T47D (cell line): ENCODE measurements around the gene RADIL.
A peak's percentile ranks its signal among the peaks of the same experiment; 100 is the strongest.

ENCODE experiments used
- DNase-seq, 2 experiments: peaks; one replicate each; pipeline versions ENCODE4 v3.0.0 to v3.0.0-alpha.2; 2011 to 2012; ENCODE audit warnings: low read depth in 1 of 2, low spot score in 1 of 2
- JUND ChIP-seq: IDR thresholded peaks from 2 replicates; pipeline ENCODE4 v1.6.1; 2012; ENCODE audit warnings: low read depth
- in situ Hi-C: cut with HindIII; loops from 2 replicates; pipeline ENCODE4 v1.10.0; 2016; ENCODE audit warnings: low sequenced_read_pairs, low pct_unique_long_range_greater_than_20kb

RADIL gene

DNA sequence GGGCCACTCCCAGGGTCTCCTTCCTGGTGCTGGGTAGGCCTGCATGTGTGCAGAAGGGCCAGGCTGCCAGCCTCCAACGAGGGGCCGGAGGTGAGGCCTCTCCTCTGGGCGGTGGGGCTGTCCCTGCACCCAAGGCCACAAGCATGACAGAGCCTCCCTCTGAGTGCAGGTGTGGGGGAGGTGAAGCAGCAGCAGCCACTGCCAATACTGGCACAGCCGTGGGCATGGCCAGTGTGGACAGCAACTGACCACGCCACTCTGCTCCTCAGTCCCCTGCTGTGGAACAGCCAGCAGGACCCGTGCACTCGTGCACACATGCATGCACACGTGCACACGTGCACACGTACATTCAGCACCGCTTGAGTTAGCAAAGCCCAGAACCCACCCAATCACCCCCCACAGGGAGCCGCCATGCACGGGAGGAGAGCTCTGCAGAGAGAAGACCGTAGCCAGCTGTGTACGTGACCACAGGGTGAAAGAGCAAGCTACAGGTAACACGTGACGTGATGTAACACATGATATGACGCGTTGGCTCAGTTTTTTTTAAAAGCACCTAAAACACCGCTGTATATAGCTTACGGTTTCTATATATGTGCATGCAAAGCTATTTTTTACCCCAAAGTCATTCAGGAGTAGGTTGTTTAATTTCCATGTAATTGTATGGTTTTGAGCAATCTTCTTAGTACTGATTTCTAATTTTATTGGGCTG lies 44.7 kb downstream of the RADIL start:
- no peak for TF ChIP-seq JUND
- no peak for DNase-seq
- in situ Hi-C loops: no loop called here

DNA sequence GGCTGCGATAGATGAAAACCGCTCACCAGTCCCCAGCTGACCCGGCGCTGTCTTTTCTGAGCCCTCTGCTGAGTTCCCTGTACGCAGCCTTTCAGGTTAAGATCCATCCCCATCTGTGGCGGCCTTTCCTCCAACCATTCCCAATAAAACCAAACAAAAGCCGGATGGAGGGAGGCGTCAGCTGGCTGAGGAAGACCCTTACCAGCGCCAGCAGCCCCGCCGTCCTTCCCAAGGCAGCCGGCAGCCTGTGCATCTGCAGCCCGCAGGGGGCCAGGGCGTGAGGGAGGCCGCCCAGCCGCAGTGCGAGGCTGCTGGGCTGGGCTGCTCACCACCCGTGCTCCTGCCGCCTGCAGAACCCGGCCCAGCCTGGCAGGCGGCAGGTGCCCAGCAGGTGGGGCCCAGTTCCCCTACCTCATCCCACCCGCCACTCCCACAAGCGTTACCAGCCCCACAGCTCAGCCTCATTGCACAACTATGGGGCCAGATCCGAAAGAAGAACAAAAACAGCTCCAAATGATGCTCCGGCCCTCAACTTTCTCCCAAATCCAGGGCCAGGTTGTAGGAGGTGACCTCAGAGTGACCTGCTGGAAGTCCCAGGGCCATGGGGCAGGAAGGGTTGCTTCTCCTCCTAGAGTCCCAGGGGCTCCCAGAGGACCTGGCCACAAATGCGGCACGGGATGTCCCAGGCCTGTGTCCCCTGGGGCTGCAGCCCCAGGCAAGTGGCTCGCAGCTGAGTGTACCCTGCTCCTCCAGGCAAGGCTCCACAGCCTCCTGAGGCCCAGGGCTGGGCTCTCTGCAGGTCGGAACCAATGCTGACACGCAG lies 45.5 kb downstream of the RADIL start:
- DNase-seq: no peak
- in situ Hi-C loops: no loop called here
- no peak for TF ChIP-seq JUND

DNA sequence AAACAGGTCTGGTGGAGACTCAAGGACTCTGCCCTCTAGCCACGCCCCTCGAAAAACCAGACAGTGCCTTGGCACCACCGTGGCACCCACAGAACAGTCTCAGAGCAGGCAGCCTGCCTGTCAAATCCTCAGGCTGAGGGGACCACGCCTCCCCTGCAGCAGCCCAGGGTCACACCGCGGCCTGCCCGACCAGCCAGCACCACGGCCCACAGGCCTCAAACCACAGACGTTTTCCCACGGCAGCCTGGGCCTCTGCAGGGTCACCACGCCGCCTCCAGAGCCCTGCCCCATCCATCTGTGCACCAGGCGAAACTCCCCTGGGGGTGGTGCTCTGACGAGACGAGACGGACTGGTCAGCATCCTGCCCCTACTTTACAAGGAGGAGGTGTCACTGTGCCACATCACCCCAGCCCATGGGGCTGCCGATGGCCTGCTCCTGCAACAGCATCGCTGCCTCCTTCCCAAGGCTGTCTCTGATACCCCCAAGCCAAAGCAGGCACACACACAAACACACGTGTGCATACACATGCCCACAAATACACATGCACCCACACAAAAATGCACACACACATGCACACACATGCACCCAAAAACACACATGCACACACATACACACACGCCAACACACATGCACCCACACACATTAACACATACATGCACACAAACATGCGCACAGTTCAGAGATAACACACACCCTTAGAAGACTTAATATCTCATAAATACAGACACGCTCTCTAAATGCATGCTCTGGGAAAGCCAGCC lies 46.3 kb downstream of the RADIL start:
- DNase-seq: peak; percentile 58 to 88
- in situ Hi-C loops: no loop called here
- no peak for TF ChIP-seq JUND

DNA sequence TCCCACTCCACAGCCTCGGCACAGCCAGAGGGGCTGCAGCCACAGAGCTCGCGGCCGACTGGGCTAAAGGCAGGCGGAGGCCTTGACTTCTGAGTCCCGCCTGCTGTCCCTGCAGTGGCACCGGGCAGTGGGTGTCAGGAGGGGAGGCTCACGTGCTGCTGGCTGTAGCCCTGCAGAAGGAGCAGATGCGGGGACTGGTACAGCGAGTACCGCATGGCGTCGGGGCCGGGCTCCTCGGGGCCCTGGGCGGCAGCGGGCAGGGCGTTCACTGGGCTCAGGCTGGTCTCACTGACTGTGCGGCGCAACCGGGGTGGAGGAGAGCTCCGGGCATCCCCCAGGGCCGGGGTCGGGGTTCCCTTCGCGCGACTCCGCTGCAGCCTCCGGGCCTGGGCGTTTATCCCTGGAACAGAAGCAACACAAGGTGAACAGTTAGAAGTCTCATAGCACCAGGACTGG lies 47.3 kb downstream of the RADIL start:
- DNase-seq: no peak
- in situ Hi-C loops: no loop called here
- no peak for TF ChIP-seq JUND

DNA sequence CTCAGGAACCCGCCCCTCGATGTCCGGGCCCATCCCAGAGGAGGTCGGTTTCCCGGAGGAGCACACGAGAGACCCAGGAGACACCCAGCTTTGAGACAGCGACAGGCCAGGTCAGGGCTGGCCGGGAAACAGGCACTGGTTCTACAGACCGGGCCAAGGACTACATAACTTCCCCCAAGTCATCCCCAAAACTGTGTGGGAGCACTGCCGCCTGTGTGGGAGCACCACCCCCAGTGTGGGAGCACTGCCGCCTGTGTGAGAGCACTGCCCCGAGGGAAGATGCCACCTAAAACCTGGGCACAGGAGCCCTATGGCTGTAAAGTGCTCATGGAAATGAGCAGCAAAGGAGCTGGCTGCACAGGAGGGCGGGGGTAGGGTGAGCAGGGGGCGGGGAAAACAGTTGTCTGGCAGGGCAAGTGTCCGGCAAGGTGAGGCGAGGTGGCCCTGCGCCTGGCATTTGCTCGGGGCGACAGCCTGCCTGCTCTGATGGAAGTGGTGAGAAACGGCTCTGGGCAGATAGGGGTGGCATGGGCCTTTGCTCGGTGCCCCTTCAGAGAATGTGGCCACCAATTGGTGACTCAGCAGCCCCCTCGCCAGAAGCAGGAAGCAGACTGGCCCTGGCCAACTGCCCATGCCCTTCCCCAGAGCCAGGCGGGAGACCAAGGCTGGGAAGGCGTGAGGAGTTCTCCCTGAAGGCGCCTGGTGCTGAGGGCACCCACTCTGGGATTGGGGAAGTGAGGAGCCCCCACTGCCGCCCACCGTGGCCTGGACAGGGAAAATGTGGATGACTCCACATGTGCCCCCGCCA lies 47.9 kb downstream of the RADIL start:
- in situ Hi-C loops: no loop called here
- no peak for TF ChIP-seq JUND
- DNase-seq: peak; percentile 84 to 90

DNA sequence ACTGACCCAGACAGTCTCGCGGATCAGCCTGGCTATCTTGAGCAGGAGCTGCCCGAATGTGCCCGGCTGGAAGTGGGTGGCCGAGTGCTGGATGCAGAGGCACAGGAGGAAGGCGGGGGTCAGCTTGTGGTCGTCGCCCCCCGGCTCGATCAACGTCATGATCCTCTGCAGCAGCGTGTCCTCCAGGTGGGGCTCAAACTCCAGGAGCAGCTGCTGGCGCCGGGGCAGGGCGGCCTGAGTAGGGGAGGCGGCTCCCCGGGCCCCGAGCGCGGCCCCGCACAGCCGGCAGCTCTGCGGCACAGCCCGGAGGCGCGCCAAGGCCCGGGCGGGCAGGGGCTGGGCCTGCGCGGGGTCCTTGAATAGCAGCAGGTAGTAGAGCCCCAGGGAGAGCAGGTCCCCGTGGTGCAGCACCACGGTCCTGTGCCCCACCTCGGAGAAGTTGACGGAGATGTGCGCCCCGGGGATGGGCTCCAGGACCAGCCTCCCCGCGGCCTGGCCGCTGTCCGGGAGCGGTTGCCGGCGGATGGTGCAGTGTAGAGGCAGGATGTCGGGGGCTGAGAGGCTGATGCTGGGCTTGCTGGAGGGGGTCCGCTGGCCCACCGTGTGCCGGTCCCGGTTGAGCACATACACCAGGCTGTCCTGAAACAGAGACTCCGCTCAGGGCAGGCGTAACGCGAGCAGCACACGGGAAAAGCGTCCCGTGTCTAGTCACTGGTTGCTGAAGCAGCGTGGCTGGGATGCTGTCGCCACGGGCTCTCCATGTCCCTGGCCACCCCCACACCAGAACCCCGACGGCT lies 48.7 kb downstream of the RADIL start:
- in situ Hi-C loops: no loop called here
- TF ChIP-seq JUND: no peak
- DNase-seq: no peak

DNA sequence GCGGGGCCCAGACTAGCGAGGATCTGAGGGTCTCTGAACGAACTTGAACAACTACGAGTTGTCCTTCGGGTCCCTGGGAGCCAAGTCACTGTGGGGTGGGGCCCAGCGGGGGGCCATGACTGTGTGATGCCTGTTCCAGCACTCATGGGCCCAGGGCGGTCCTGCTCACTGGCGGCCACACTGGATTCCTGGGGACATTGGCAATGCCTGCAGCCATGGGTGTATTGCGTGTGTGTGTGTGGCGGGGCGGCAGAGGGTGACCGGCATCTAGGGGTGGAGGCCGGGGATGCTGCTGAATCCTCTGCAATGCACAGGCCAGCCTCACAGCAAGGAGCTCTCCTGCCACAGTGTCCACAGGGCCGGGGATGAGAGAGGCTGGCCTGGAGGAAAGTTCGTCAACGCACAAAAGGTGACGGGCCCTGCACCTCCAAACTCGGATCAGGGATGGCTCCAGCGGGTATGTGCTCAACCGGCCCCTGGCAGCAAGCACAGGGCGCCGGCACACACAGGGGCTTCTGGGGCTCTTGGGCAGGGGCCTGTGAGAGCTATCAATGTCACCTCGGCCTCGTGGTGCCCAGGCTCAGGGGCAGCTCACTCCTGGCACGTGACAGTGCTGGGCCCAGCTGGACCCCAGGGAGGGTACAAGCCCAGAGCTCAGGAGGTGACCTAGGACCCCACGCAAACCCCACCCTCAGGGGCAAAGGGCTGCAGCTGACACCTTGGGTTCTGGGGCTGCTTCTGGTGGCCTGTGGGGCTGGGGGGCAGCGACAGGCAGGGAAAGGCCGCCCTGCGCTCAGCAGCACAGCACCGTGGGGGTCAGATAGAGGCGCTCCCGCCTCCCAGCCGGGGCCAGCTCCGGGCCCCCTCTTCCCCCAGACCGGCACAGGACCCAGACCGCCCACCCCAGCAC lies 49.6 kb downstream of the RADIL start:
- in situ Hi-C loops: no loop called here
- DNase-seq: no peak
- no peak for TF ChIP-seq JUND

DNA sequence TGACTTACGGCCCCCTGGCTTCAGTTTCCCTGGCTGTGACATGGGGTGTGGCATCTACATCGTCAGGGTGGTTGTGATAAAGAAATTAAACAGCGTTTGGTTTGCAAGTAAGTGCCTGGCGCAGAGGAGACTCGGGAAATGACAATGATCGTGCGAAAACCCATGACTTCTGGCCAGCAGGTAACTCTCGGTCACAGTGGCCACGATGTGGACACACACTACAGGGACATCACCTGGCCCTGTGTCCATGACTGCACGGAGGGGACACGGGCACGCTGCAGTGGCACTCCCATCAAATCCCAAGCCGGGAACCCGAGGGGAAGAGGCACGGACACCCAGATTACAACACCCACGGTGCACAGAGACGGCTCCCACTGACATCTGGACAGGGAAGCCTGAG lies 50.3 kb downstream of the RADIL start:
- TF ChIP-seq JUND: no peak
- no peak for DNase-seq
- in situ Hi-C loops: no loop called here

DNA sequence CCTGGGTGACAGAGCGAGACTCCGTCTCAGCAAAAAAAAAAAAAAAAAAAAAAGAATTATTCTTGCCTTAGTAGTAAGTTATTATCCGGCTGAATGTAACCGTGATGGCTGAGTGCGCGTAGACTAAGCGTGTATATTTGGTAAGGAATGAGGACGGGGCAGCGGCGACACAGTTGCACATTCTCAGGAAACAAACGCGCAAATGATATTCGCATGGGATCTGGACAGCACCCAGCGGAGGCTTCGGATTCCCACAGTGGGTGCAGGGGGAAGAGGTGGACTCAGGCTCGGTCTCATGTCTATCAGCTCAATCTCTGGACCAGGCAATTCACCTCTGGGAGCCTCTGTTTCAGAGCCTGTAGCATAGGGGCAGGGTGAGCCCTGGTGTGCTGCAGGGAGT lies 50.8 kb downstream of the RADIL start:
- DNase-seq: peak in 1 of 2 experiments; percentile 70
- in situ Hi-C loops: no loop called here
- TF ChIP-seq JUND: no peak

DNA sequence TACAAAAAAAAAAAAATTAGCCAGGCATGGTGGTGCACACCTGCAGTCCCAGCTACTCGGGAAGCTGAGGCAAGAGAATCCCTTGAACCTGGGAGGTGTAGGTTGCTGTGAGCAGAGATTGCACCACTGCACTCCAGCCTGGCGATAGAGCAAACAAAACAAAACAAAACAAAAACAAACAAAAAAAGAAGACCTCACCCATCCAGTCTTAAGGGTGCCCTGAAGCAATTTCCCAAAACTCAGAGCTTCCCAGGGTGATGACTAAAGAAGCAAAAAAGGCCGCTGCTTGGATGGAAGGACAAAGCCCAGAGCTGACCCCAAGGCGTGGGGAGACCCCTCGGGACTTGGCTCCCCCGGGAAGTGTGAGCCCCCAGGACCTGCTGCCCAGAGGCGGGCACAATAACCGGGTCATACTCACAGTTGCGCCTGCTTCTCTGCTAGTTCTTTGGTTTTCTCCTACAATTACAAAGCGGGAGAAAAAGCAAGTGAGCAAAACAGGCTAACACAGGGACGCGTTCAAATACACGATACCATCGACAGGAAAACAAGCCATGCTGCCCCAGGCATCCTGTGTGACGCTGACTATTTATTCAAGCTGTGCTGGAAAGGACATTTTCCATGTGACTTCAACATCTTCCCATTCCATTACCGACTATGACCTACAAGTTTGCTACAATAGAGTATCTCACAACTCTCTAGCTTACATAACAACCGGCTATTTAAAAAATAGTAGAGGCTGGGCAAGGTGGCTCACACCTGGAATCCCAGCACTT lies 51.6 kb downstream of the RADIL start:
- no peak for TF ChIP-seq JUND
- peak; percentile 74 to 99 for DNase-seq
- in situ Hi-C loops: no loop called here
